Stomach (tissue), 9 donors: ENCODE data around the gene LCP2. TPM values are rescaled to one million over a fixed set of nuclear protein-coding genes. Genes with fewer than 3 reads are reported as not detected.

Experiments used
- DNase-seq, 2 donors: peaks; one replicate each; pipeline versions ENCODE4 v3.0.0 to v3.0.0-alpha.2; 2013 to 2019
- H3K27ac ChIP-seq, 5 donors: fragments of 200-600 bp in 4 of 5; sonication (generic) in 4 of 5; one replicate each; pipeline ENCODE4 v1.5.1; 2013 to 2019; ENCODE audit warnings: mild to moderate bottlenecking in 1 of 5, moderate library complexity in 1 of 5
- H3K27me3 ChIP-seq, 3 donors: fragments of 200-600 bp; sonication (generic); one replicate each; pipeline ENCODE4 v1.5.1; 2017 to 2019; ENCODE audit warnings: mixed run types in 1 of 3
- H3K36me3 ChIP-seq, 4 donors: fragments of 200-600 bp; sonication (generic); 1 replicate in 3 of 4; 2 replicates in 1 of 4; pipeline ENCODE4 v1.5.1; 2016 to 2019
- H3K4me1 ChIP-seq, 4 donors: fragments of 200-600 bp; sonication (generic); one replicate each; pipeline ENCODE4 v1.5.1; 2016 to 2019
- H3K4me3 ChIP-seq, 4 donors: fragments of 200-600 bp; sonication (generic) in 3 of 4; one replicate each; pipeline ENCODE4 v1.5.1; 2016 to 2019; ENCODE audit warnings: mild to moderate bottlenecking in 1 of 4
- H3K9me3 ChIP-seq, 4 donors: fragments of 200-600 bp; sonication (generic); one replicate each; pipeline ENCODE4 v1.5.1; 2016 to 2019
- CTCF ChIP-seq, 7 experiments: fragments of 450-650 bp in 4 of 7; fragments of 200-600 bp in 3 of 7; sonication (generic) in 3 of 7; IDR thresholded peaks; one replicate each; pipeline ENCODE4 v1.5.1; 2016 to 2019; ENCODE audit warnings: antibody characterized with exemption in 7 of 7, control low read depth in 2 of 7, mild to moderate bottlenecking in 1 of 7
- EP300 ChIP-seq: sonication (generic); formaldehyde crosslinking; IDR thresholded peaks from one replicate; pipeline ENCODE4 v1.6.1; 2017; ENCODE audit warnings: antibody characterized with exemption
- POLR2A ChIP-seq, 4 donors: fragments of 450-650 bp; IDR thresholded peaks; one replicate each; pipeline ENCODE4 v1.6.1; 2016; ENCODE audit warnings: antibody characterized with exemption in 4 of 4, control low read depth in 2 of 4, mild to moderate bottlenecking in 1 of 4, moderate library complexity in 1 of 4
- POLR2AphosphoS5 ChIP-seq, 3 donors: sonication (generic); formaldehyde crosslinking; IDR thresholded peaks; one replicate each; pipeline ENCODE4 v1.6.1; 2016; ENCODE audit warnings: antibody characterized with exemption in 3 of 3
- WGBS, 5 donors: extraction: QIAGEN DNeasy Blood & Tissue Kit in 3 of 5; methylation state at CpG; one replicate each; pipeline versions ENCODE4 v1.1.5 to v1.1.7; 2013 to 2018; 5-methylcytosine and 5-hydroxymethylcytosine counted together
- intact Hi-C: fragments of 100-400 bp; cut with DNase I; formaldehyde crosslinking; loops from one replicate; pipeline ENCODE4 v1.15.1; 2023; ENCODE audit warnings: low total_unique reads
- polyA plus RNA-seq, 3 donors: library from polyadenylated mRNA; stranded (reverse); fragments of 200-250 nt; gene quantifications; one replicate each; pipeline ENCODE4 v1.2.3, GENCODE V29; 2013
- total RNA-seq, 5 donors: library from RNA; depleted of rRNA; stranded (reverse); fragments of >200 nt; gene quantifications; one replicate each; pipeline versions ENCODE4 v1.1.0 to v1.2.3, GENCODE V29; 2014 to 2016
- donor health status: healthy with polysubstance abuse.
- donor health status: Bipolar disorder and iron deficiency.
- donor health status: healthy.

Gene LCP2
- total and polyA plus RNA-seq, 8 donors: 0.58 to 69.4 (median 16.8) TPM

GRCh38 chr5:170305016-170305645 lies 7.6 kb upstream of the LCP2 start:
- TF ChIP-seq POLR2A (IDR thresholded peaks at IDR 0.05) (no peak), EP300 (no peak), CTCF (IDR thresholded peaks at IDR 0.05) (no peak), POLR2AphosphoS5 (IDR thresholded peaks at IDR 0.05) (no peak)
- no peaks in the 10 kb centered on the region for H3K36me3 ChIP-seq
- peaks cover 16 to 72% (median 39%) of the 10 kb centered on the region in 4 donors for H3K4me1 ChIP-seq
- H3K4me3 ChIP-seq: no peak overlapping the region
- intact Hi-C loops: no loop called here
- no peaks in the 10 kb centered on the region for H3K9me3 ChIP-seq
- 94 to 98% (median 97%) methylated on average over 13 of the region's 13 CpGs for WGBS, 5 donors
- H3K27ac ChIP-seq: peak overlapping the region in 1 of 5 donors; percentile 80
- H3K27me3 ChIP-seq: no peaks in the 10 kb centered on the region
- DNase-seq: no peak

- Histone ChIP-seq H3K27ac (peak overlapping the region in 4 of 5 donors; percentile 47 to 78 (median 67)), H3K27me3 (no peaks in the 10 kb centered on the region), H3K4me3 (no peak overlapping the region), H3K9me3 (no peaks in the 10 kb centered on the region), H3K4me1 (peaks cover 16 to 69% (median 37%) of the 10 kb centered on the region in 4 donors), H3K36me3 (no peaks in the 10 kb centered on the region)
- intact Hi-C loops: no loop called here
- TF ChIP-seq CTCF (IDR thresholded peaks at IDR 0.05): no peak
- TF ChIP-seq POLR2AphosphoS5 (IDR thresholded peaks at IDR 0.05): no peak
- TF ChIP-seq POLR2A (IDR thresholded peaks at IDR 0.05): no peak
- no peak for TF ChIP-seq EP300
- WGBS, 5 donors: 69 to 85% (median 80%) methylated on average over 8 of the region's 8 CpGs
- DNase-seq: no peak
Observed at GRCh38 chr5:170303549-170303948, 6.0 kb upstream of the LCP2 start.

- Histone ChIP-seq H3K9me3 (no peaks in the 10 kb centered on the region), H3K27ac (peak overlapping the region; percentile 23 to 78 (median 61)), H3K4me3 (peak overlapping the region in 1 of 4 donors; percentile 8), H3K27me3 (no peaks in the 10 kb centered on the region), H3K36me3 (no peaks in the 10 kb centered on the region), H3K4me1 (peaks cover 16 to 67% (median 35%) of the 10 kb centered on the region in 4 donors)
- 47 to 59% (median 55%) methylated on average over 16 to 17 of the region's 17 CpGs for WGBS, 5 donors
- TF ChIP-seq POLR2AphosphoS5 (IDR thresholded peaks at IDR 0.05): no peak
- no peak for TF ChIP-seq POLR2A (IDR thresholded peaks at IDR 0.05)
- TF ChIP-seq EP300: no peak
- TF ChIP-seq CTCF (IDR thresholded peaks at IDR 0.05): no peak
- intact Hi-C loops: no loop called here
- DNase-seq: peak in 1 of 2 donors; percentile 81
Observed at GRCh38 chr5:170302653-170303501, 5.3 kb upstream of the LCP2 start.

GRCh38 chr5:170301981-170302652 lies 4.5 kb upstream of the LCP2 start:
- Histone ChIP-seq H3K36me3 (no peaks in the 10 kb centered on the region), H3K4me1 (peaks cover 16 to 59% (median 30%) of the 10 kb centered on the region in 4 donors), H3K4me3 (no peak overlapping the region), H3K27ac (peak overlapping the region in 4 of 5 donors; percentile 47 to 78 (median 67)), H3K9me3 (no peaks in the 10 kb centered on the region), H3K27me3 (no peaks in the 10 kb centered on the region)
- intact Hi-C loops: no loop called here
- no peak for DNase-seq
- TF ChIP-seq EP300 (no peak), POLR2A (IDR thresholded peaks at IDR 0.05) (no peak)
- WGBS, 5 donors: 73 to 80% (median 77%) methylated on average over 11 of the region's 11 CpGs
